Stimulated activated CD4-positive, alpha-beta T cell treated with anti-CD3 and anti-CD28 coated beads, Interleukin-1b, Interleukin-23, amount 100 ng/mL, for 48 hours (primary cell): Measurements from ENCODE around the gene UNC93B1.

Source experiments
- DNase-seq: peaks from one replicate; pipeline ENCODE4 v3.0.0-alpha.2; 2020

Gene UNC93B1

DNA sequence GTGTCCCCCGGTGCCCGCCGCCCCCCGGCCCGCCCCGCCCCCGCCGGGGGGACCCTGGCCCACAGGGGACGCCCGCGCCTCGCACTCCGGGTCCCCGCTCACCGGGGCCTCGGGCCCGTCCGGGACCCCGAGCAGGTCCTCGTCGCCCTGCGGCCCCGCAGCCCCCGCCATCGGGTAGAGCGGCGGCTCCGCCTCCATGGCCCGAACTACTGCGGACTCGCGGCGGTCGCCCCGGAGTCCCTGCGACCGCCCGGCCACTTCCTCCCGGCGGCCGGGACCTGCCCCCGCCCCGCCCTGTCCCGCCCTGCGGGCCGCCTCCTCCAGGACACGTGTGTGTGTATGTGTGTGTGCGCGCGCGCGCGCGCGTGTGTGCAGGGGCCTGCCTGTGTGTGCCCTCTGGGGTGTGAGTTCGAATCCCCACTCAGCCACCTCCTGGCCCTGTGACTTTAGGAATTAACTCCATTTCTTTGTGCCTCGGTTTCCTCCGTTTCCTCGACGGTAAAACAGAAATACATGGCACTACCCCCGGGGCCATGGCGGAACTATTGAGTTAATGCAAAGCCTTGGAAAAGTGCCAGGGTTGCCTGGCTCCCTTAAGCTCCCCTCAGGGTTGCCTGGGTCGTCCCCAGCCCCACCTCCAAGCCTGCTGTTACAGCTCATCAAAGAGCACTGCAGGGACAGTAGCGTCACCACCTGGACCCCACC, at the start of gene UNC93B1:
UNC93B1 (minus strand) TSS at position 252 of the 705 bp plus-strand sequence; CDS start at position 198, 54 bp downstream.
- peak; percentile 82 for DNase-seq

GRCh38 chr11:68053117-68053516, 49.2 kb upstream of the UNC93B1 start:
- DNase-seq: no peak

DNA sequence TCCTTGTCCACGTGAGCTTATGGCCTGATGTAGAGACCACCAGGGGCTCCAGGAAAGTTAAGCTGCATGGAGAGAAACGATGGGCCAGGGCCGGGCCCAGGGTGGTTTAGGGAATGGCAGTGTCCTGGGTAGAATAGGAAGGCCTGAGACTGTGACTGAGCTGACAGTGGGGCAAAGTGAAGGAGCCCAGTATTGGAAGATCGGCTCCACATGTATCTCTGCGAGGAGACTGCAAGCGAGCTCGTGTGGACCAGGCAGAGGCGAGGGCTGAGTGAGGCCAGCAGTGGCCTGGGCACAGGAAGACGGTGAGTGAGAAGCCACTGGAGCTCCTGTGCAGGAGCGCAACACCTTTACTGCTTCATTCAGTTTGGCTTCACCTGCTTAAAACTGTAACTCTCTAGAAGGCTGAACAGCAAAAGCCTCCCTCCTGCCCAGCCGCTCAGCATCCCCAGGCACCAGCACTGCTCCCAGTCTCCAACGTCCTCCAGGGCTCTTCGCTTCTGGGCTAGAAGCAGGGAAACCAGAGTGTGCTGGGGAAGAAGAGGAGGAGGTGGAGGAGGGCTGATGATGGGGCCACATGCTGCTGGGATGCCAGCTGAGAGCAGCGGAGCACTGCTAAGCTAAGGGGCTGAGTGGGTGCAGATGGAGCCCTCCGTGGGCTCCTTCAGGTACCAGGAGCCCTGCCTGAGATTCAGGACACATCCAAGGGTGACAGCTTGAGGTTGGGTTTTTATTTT, 48.4 kb upstream of the UNC93B1 start:
- no peak for DNase-seq

GRCh38 chr11:68051191-68052136, 47.6 kb upstream of the UNC93B1 start:
- DNase-seq: no peak

- no peak for DNase-seq
These were observed 46.5 kb upstream of the UNC93B1 start for GRCh38 chr11:68050371-68050841.

DNA sequence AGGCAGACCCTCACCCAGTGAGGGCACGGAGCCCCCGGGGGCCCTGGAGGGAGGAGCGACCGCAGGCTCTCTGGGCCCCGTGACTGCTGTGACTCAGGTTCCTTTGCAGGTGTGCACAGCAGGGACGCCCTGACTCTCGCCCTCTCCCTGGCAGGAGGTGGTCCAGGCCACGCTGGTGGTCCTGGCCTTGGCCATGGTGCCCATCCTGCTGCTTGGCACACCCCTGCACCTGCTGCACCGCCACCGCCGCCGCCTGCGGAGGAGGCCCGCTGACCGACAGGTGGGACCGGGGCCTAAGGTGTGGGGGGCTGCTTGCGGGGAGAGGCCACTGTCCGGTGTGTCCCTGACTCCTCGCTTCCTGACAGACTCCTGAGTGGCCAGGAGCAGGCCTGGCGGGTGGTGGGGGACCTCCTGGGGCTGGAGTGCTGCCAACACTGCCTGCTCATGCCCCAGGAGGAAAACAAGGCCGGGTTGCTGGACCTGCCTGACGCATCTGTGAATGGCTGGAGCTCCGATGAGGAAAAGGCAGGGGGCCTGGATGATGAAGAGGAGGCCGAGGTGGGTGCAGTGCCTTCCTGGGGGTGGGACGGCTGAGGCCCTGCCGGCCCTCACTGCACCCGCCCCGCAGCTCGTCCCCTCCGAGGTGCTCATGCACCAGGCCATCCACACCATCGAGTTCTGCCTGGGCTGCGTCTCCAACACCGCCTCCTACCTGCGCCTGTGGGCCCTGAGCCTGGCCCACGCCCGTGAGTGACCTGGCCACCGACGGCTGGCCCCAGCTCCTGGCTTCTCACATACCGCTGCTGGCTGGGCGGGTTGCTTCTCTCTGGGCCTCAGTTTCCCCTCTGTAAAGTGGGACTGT, 45.8 kb upstream of the UNC93B1 start:
- DNase-seq: no peak

GRCh38 chr11:68048681-68049508, 45.0 kb upstream of the UNC93B1 start:
- no peak for DNase-seq

- no peak for DNase-seq
These were observed 43.8 kb upstream of the UNC93B1 start for GRCh38 chr11:68047437-68048290.

DNA sequence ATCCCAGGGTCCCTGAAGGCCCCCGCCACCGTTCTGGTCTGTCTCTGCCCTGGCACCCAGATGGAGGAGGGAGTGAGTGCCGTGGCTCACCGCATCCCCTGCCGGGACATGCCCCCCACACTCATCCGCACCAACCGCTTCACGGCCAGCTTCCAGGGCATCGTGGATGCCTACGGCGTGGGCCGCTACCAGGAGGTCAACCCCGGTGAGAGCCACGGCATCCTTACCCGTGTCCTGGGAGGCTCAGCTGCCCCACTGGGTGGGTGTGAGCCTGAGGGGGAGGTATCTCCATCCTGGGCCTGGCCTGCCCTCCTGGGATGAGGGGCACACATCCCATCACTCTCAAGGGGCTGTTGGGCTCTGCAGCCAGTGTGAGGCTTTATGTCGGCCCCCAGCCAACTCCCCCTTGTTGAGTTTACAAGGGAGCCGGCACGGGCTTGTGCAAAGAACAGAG, 41.0 kb upstream of the UNC93B1 start:
- no peak for DNase-seq

GRCh38 chr11:68044145-68044813, 40.4 kb upstream of the UNC93B1 start:
- no peak for DNase-seq

DNA sequence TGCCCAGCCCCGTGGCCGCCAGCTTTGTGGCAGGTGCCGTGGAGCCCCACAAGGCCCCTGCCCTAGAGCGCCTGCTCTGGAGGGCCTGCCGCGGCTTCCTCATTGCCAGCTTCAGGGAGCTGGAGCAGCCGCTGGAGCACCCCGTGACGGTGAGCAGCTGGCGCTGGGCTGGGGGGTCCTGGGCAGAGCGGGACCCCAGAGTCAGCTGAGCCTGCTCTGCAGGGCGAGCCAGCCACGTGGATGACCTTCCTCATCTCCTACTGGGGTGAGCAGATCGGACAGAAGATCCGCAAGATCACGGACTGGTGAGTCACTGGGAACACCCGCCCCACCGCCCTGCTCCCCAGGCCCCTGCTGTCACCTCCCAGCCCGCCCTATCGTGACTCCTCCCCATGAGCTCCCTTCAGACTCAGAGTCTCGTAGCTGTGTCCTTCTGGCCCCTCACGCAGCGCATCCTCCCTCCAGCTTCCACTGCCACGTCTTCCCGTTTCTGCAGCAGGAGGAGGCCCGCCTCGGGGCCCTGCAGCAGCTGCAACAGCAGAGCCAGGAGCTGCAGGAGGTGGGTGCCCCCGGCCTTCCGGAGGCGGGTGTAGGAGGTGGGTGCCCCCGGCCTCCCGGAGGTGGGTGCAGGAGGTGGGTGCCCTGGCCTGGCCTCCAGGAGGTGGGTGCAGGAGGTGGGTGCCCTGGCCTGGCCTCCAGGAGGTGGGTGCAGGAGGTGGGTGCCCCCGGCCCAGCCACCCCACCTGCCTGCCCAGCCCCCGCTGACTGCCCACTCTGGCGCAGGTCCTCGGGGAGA, 39.6 kb upstream of the UNC93B1 start:
- no peak for DNase-seq

- DNase-seq: no peak
These were observed 39.1 kb upstream of the UNC93B1 start for GRCh38 chr11:68043029-68043348.

- no peak for DNase-seq
These were observed 38.5 kb upstream of the UNC93B1 start for GRCh38 chr11:68042219-68043028.

DNA sequence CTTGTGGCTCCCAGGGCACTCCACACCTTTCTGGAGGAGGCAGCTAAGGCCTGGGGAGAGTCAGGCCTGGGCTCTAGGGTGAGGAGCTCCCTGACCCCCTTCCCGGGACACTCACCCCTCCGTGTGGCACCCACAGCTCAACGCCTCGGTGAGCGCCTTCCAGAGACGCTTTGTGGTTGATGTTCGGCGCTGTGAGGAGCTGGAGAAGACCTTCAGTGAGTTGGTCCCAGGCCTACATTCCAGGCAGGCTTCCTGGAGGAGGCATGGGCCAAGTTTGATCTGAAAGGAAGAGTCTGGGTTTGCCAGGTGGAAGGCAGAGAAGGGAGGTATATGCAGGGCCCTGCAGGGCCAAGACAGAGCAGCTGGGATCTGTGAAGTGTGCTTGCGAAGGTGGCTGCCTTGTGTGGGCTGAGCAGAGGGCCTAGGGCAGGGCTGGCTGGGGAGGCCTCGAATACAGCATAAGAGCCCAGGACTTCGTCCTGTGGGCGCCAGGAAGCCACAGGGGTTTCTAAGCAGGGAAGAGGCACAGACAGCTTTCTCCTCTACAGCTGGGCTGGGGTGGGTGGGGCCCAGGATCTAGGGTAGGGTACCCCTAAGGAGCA, 37.8 kb upstream of the UNC93B1 start:
- DNase-seq: no peak

DNA sequence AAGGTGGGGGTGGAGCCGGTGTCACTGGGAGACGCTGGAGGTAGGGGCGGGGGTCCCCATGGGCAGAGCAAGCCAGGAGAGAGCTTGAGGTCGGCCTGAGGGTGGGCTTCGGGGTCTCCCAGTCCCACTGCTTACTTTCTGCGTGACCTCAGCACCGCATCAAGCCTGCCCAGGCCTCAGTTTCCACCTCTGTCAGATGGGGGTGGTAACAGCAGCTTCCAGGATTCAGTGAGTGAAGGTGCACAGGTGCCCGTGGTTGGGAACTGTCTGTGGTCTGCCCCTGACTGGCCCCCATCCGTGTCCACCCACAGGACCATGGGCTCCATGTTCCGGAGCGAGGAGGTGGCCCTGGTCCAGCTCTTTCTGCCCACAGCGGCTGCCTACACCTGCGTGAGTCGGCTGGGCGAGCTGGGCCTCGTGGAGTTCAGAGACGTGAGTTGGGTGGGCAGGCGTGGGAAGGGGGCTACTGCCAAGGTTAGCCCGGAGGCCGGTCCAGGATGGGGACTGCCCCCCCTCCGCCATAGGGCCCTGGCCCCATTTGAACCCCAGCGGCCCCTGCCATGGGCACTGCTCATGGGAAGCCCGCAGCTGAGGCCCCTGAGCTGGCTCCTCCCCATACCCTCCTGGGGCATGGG, 37.2 kb upstream of the UNC93B1 start:
- DNase-seq: no peak

DNA sequence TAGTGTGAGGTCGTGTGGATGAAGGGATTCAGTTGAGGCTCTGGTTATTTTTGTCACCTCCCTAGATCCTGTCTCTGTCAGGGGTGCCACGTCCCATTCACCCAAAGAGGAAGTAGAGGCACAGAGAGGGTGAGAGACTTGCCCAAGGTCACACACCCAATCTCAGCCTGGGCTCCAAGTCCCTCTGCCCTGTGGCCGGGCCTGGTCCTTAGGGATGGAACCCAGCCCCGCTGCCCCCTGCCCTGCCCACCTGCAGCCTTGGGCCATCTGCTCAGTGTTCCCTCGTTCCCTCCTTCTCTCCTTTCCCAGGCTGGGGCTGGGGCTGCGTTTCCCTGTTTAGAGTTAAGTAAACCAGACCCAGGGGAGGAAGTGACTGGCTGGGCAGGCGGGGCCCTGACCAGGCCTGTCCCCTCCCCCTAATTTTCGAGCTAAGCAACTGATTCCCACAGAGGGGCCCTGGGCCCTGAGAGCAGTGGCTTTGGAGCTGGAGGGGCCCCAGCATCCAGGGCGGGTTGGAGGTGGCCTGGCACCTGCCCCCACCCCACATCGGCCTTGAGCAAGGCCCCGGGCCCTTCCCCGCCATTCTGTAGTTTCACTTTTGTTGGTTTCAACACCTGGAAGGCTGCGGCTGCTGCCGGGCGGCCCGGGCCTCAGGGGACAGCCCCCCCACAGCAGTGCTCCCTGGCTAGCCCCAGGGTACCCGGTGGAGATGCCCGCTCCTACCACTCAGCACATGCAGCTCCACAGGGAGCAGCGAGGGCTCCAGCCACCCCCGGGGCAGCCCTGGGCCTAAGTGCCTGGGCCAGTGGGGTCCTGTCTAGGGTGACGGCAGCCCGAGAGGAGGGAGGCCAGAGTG, 36.4 kb upstream of the UNC93B1 start:
- peak; percentile 48 for DNase-seq
